GM19324 (cell line): ENCODE data around the gene CPN1.

Experiments
- ATAC-seq: cut with Tn5 transposase; IDR thresholded peaks from one replicate; pipeline ENCODE4 v1.9.1; 2021; ENCODE audit warnings: mild to moderate bottlenecking, moderate library complexity; ENCODE audit not compliant: unreplicated experiment, low FRiP score

Gene CPN1

DNA sequence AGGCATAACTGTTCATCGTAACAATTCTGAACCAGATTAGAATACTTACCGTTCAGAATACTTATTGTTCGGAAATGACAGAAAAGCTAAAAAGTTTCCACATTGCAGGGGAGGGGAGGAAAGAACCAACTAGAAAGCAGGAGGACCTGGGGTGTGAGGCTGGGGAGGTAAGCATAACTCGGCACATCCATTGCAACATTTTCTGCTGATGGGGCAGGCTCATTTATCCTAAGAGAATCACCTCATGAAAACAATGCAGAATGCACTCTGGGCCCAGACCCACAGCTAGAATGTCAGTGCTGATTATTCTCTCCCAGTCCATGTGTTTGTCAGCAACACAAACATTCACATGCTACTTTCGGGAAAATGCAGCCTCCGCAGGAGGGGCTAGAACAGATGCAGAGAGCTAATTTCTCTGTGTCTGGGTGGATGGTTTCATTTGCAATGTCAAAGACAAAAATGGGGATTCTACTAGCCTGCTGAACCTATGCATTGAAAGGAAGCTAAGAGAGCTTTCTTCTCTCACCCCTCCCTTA, 81.5 kb downstream of the CPN1 start:
- no peak for ATAC-seq

DNA sequence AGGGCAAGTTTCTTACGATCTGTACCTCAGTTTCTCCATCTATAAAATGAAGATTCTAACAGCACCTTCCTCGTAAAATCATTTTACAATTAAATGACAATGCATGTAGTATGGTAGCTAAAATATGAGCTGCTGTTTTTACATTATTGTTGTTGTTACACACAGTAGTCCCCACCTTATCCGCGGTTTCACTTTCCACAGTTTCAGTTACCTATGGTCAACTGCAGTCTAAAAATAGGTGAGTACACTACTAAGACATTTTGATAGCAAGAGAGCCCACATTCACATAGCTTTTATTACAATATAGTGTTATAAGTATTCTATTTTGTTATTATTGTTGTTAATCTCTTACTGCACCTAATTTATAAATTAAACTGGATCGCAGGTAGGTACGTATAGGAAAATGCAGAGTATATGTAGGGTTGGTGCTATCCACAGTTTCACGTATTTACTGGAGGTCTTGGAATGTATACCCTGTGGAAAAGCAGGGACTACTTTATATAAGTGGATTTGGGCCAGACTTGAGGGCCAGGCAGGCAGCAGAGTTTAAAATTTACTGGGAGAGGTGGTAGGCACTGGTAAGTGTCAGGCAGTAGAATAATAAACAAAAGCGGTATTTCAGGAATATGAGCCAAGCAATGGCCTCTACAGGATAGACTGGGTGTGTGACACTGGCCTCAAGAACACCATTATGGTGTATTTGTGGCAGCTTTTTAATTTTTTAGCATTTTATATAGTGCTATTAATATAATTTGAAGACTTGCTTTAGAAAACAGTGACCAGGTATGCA, 82.2 kb downstream of the CPN1 start:
- ATAC-seq, result no peak

GRCh38 chr10:99998889-99999288, 82.8 kb downstream of the CPN1 start:
- no peak for ATAC-seq

DNA sequence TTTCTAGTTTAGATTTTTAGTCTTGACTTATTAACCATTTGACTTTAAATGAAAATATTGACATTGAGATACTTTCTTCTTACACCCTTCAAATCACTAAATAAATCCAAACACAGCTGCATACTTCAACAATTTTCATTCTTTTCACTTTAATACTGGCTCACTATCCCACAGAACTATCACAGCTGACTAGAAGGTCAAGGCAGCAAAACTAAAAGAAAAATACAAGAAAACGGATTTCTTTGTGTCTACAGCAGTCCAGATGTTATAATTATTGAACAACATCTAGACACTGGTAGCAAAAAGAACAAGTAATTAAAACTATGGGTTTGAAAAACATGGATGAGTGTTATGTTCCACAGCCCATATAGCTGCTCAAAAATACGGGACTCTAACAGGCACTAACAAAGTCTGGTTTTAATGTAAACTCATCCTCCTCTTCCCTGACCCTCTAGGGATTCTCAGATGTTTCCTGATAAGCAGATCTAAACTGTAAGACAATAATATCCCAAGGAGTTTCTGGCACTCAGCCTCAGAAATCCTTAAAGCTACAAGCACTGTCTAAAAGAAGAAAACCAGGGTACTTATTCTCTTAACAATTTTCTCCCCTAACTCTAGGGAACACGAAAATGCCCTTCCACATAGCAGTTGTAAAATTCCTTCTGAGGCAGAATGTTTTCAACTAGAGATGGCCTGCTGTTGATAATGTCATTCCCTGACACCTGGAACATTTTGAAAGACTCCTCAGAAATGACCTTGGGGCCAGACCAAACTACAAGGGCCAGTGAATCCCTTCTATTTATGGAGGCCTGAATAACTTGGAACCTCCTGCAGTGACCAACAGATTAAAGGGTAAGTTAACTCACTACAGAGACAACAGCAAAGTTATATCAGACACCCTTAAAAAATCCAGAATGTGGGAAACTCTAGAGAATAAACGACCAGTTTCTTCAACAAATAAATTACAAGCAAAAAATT, 84.7 kb downstream of the CPN1 start:
- no peak for ATAC-seq

DNA sequence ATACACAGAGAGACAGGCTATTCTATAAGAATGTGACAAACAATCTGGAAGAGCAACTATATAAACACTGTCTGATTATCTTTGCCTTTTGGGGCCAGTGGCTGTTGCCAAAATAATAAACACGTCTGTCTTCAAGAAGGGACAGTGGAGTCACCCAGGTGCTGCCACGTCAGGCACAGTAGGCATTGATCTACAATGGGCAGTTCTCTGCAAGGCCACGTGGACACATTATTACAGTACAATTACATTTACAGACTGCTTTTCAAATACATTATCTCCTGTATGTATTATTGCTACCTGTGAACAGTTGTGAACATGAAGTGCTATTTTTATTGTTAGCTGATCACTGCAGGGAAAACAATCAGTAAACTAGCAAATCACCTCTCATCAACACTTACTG, 86.0 kb downstream of the CPN1 start:
- no peak for ATAC-seq

GRCh38 chr10:99995269-99995668, 86.4 kb downstream of the CPN1 start:
- no peak for ATAC-seq

- ATAC-seq, result no peak
Measured at GRCh38 chr10:99994801-99995200, 86.9 kb downstream of the CPN1 start.

DNA sequence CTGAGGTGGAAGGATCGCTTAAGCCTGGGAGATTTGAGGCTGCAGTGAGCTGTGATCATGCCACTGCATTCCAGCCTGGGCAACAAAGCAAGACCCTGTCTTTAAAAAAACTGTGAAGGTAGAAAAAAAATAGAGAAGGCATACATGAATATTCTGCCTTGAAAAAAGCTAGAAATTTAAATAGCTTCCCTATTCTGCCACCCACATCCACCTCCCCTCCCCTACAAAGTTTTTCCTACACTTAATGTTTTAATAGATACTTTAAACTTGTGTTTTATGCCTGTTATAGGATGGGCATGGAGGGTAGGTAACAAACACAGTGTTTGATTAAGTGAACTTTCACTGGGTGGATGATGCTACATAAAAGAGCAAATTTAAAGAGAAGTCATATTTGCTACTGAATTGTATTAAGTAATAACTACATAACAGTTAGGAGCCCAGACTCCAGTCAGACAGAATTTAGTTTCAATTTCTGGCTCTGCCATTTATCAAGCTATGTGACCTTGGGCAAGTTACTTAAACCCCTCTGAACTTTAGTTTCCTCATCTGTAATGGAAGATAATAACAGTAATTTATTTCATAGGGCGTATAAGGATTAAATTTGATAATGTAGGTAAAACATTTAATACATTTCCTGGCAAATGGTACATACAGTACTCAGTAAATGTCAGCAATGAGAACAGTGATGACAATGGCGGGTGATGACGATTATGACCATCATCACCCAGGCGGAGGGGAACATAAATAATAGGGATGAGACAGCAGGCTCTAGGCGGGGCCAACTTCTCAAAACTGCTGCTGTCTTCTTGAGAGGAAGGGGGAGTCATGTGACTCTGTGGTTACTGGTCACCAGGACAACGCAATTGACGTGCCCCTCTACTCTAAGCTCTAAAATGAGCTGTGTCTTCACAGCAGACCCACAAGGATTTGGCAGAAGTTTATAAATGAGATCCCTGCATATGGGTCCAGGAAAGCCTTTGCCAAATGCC, 87.7 kb downstream of the CPN1 start:
- no peak for ATAC-seq
